ENCODE measurements around the gene CD320. TPM values are rescaled to one million over a fixed set of nuclear protein-coding genes. Genes with fewer than 3 reads are reported as not detected.
"Not testable (repeated sequence)": the region's sequence is repeated elsewhere in the genome, so short reads cannot be mapped to it uniquely, and the experiment has no call there.

CD320 gene
- total RNA-seq (2014; rRNA removed; shearing (Covaris generic)) = 49.7 and 71.9 TPM in 2 replicates

DNA sequence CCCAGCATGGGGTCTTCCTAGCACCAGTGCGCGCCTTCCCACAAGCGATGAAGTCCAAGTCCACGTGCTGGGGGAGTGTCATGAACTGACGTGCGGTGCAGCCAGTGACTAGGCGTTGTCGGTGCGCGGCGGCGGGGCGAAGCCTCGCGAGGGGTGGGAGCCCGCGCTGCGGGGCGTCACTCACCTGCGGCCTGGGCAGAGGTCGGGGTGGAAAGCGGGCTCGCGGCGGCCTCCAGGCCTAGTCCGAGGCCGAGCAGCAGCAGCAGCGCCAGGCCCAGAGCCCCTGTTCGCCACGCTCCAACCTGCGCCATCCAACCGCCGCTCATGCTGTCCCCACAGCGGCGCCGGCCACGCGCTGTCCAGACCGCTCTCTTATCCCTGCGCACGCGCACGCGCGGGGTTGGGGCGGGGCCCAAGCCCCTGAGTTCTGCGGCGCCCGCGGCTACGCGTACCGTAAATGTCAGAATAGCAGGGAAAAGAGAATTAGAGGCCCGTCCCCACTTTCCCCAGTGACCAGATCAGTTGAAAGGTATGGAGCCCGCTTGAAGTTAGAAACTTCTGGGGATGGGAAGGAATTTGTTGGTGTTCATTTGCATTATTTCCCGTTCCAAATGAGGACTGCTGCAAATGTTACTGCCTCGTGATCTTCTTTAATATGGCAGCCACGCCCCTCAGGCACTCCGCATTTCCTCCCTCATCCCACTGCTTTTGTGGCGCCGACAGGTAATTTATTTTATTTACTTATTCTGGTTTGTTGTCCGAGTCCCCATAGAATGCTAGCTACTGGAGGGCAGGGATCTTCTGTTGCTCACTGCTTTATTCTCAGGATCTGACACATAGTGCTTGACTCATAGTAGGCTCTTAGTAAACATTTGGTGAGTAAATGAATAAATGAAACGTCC lies at the start of gene CD320:
Gene CD320, minus strand, starts transcription at position 394 of the 902 bp plus-strand sequence. Its CDS starts 68 bp downstream, at position 326.
- peak; percentile 88 for DNase-seq (ENCODE audit: low read depth)

DNA sequence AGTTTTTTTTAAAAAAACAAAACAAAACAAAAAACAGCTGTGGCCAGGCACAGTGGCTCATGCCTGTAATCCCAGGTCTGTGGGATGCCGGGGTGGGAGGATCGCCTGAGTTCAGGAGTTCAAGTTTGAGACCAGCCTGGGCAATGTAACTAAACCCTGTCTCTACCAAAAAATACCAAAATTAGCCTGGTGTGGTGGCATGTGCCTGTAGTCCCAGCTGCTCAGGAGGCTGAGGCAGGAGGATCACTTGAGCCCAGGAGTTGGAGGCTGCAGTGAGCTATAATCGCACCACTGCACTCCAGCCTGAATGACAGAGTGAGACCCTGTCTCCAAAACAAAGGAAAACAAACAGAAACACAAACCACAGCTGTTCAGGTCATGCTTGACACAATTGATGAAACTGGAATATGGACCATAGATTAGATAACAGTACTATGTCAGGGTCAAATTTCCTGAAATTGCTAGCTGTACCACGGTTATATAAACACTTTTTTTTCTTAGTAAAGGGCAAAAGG lies 48.9 kb upstream of the CD320 start:
- peak; percentile 49 for DNase-seq (ENCODE audit: low read depth)

DNA sequence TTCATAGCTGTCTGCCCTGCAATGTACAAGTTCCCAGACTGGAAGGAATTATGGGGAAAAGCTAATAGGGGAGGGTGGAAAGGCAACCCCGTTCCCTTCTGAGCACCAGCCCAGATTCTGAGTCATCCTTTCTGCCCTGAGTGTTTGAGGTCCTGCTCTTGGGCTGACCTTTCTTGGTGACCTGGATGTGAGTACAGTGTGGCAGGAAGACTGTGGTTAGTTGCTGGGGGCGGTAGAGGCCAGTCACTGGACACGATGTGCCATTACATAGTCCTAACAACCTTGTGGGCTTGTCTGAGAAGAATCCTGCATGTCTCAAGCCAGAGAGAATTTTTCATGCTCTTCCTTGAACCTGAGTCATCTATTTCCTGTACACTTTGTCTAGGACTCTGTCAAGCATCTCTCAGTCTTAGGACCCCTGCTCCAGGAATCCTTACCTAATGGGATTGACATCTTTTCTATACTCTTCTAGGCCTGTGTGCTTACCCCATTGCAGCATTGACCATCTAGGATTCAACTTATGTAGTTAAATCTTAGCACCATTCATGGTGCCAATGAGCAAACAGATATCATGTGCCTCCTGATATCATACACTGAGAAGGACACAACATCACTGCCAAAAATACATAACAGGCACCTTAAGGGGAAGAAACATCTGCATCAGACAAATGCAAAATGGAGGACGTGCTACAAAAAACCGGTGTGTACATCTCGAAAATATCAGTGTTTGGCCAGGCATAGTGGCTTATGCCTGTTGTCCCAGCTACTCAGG lies 47.7 kb upstream of the CD320 start:
- DNase-seq (ENCODE audit: low read depth) = peak; percentile 100

DNA sequence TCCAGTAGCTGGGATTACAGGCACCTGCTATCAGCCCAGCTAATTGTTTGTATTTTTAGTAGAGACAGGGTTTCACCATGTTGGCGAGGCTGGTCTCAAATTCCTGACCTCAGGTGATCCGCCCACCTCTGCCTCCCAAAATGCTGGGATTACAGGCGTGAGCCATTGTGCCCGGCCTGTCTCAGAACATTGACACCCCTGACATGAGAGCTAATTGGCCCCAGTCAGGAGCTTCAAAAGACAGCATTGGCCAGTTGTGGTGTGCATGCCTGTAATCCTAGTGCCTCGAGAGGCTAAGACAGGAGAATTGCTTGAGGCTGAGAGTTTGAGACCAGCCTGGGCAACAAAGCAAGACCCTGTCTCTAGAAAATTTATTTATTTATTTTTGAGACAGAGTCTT lies 44.7 kb upstream of the CD320 start:
- not testable (repeated sequence) for DNase-seq (ENCODE audit: low read depth)

DNA sequence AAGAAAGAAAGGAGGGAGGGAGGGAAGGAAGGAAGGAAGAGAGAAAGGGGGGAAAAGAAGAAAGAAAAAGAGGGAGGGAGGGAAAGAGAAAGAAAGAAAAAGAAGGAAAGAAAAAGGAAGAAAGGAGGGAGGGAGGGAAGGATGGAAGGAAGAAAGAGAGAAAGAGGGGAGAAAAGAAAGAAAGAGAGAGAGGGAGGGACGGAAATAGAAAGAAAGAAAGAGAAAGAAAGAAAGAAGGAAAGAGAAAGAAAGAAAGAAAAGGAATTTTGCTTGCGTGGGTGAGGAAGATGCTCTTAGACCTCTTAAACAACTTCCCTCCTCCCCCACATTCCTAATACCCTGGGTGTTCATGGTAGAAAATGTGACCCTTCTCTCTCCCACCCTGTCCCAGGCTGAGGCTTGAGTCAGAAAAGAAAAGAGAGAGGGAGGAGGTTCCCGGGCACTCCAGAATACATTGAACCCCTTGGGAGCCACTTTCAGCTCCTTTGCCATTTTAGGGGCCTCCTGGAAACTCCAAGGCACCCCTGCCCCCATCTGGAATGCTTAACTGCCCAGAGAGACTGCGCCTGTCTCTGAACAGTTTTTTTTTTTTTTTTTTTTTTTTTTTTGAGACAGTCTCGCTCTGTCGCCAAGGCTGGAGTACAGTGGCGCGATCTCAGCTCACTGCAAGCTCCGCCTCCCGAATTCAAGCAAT lies 44.1 kb upstream of the CD320 start:
- no peak for DNase-seq (ENCODE audit: low read depth)

DNA sequence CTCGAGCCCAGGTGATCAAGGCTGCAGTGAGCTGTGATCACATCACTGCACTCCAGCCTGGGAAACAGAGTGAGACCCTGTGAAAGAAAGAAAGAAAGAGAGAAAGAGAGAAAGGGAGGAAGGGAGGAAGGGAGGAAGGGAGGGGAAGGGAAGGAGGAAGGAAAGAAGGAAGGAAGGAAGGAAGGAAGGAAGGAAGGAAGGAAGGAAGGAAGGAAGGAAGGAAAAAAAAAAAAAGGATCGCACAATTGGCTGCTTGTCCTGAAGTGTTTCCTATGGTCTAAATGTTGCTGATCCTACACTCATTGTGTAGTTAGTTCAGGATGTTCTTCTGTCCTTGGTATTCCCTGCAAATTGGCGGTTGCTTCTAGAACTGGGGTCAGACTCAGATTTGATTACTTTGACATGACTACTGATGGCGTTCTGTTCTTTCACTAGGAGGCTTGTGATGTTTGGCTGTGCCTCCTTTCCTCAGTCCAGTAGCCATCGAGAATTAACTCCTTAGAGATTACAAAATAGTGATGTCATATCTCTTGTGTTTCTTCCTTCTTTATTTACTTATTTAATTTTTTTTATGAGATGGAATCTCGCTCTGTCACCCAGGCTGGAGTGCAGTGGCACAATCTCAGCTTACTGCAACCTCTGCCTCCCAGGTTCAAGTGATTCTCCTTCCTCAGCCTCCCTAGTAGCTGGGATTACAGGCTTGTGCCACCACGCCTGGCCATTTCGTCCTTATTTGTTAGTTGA lies 41.6 kb upstream of the CD320 start:
- not testable (repeated sequence) for DNase-seq (ENCODE audit: low read depth)

DNA sequence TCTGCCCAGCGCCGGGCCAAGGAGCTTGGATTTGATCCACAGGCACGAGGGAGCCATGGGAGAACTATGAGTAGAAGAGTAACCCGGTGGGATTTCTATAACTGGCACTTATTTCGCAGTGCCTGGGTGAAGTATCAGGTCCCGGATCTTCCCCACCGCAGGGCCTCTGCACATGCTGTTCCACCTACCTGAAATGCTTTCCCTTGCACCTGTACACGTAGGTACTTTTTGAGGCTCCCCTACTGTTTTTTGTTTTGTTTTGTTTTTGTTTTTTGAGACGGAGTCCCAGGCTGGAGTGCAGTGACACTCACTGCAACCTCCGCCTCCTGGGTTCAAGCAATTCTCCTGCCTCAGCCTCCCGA lies 35.3 kb upstream of the CD320 start:
- DNase-seq (ENCODE audit: low read depth) = no peak

DNA sequence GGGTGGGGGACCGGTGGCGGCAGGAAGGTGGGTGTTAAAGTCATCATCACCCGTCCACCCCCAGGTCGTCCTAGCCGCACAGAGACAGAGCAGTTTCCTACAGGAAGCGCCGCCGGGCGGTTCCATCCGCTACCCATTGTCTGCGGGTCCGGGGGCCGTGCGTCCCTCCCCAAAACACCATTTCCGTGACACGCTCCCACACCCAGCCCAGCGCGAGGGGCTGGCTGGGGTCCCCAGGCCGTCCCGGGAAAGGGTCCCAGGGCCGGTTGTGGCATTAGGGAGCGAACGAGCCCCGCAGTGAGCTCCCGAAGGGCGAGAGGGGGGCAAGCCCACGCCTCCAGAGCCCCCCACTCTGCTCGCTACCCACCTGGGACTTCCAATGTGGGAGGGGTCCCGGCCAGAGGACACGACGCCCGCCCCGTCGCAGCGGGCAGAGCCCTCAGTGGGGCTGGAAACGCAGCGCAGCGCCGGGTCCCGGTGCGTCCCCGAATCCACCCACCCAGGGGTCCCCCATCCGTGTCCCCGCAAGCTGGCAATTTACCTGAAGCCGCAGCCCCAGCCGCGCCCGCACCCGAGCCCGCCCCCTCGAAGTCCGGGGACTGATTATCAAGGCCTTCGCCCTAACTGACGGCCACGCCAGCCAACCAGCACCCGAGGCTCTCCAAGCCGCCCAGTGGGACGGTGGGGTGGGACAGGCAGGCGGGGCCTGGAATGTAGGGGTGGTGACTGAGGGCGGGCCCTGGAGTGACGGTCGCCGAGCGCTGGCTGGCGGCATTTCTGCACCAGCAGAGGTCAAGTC lies 34.7 kb upstream of the CD320 start, which contains the start of gene KANK3:
Gene KANK3, minus strand, starts transcription at position 579 of the 799 bp plus-strand sequence. CDS start 5,434 bp downstream, outside the sequence.
- DNase-seq (ENCODE audit: low read depth) = peak; percentile 95

DNA sequence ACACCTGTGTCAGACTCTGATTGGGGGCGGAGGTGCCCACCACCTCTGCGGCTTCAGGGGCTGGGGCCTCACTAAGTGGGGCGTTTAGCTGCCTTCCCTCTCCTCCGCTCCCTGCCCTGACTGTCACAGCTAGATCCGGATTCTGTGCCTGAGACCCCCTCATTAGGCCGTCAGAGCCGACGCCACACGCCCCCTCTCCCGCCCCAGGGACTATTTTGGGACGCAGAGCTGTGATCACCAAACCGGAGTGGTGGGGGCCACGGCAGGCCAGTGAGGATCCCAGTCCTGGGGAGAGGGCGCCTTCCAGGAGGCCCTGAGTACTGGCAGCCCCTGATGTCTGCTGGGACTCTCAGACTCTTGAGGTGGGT lies 34.1 kb upstream of the CD320 start:
- DNase-seq (ENCODE audit: low read depth) = no peak

DNA sequence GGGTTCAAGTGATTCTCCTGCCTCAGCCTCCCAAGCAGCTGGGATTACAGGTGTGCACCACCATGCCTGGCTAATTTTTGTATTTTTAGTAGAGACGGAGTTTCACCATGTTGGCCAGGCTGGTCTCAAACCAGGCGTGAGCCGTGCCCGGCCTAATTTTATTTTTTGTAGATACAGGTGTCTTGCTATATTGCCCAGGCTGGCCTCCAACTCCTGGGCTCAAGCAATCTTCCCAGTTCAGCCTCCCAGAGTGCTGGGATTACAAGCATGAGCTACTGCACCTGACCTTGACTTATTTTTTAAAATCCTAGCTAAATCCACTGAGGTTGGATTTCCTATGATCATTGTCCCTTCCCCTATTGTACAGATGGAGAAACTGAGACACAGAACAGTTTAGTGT lies 33.3 kb upstream of the CD320 start:
- not testable (repeated sequence) for DNase-seq (ENCODE audit: low read depth)

DNA sequence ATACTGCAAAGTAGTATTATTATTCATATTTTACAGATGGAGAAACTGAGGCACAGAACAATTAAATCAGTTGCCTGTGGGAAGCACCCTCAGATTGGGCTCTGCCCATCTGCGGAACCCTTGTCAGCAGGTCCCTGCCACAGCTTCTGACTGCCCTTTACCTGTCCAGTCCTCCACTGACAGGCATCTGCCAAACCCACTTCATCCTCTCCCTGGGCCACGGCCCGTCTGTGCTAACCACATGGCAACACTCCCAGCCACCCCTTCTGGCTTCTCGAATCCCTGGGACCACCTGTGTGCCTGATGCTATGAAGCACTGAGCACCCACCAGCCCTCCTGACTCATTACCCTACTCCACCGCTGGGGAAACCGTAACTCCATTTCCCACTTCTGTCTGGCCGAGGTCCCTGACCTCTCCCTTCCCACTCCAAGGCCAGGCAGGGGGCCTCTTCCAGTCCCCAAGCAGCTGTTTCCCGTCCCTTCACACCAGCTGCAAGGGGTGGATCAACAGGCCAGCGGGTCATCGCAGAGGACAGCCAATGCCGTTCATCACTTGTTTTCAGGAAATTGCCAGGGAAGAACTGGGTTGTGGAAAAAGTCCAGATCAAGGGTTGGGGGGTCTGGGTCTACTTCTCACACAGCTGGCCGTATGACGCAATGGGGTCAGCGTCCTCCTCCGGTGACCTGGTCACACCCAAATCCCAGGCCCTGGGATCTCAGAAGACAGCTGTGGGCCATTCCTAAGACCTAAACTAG lies 32.4 kb upstream of the CD320 start:
- DNase-seq (ENCODE audit: low read depth) = no peak

DNA sequence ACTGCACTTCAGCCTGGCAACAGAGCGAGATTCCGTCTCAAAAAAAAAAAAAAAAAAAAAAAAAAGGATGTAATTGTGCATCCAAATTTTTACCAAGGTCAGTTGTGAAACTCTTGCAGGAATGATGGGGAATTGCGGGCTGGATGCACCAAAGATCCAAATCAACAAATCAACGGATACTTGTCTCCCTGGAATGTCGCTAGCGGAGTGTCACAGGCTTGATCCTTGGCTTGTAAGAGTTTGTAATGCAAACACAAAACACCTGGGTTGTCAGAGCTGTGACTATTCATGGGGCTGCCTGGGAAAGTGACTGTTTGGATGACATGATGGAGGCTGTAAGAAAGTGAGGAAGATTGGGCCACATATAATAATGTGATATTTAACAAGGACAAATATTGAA lies 30.7 kb upstream of the CD320 start:
- DNase-seq (ENCODE audit: low read depth) = no peak

DNA sequence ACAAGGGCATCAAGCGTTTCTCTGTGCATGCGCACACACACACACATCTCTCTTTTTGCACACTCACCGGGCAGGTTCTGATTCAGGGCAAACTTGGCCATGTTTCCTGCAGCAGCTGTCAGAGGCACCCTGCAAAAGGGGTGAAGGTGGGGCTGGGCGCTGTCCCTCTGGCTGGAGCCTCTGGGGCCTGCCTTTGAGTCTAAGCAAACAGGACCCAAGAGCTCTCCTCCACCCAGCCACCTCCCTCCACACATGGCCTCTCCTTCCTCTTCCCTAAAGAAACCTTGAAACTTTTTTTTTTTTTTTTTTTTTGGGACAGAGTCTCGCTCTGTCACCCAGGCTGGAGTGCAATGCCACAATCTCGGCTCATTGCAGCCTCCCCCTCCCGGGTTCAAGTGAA lies 29.6 kb upstream of the CD320 start:
- DNase-seq (ENCODE audit: low read depth) = no peak

DNA sequence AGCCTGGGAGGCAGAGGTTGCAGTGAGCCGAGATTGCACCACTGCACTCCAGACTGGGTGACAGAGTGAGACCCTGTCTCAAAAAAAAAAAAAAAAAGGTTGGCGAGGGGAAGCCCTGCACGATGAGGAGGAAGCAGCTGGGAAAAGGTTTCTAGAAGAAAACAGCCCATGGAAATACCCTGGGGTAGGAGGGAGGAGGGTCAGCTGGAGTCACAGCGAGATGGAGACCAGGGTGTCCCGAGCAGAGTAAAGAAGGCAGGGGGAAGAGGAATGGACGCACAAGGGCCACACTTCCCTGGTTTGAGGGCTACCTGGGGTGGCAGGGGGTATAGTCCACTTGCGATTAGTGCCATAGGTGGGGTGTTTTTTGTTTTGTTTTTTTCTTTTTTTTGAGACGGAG lies 28.5 kb upstream of the CD320 start:
- no peak for DNase-seq (ENCODE audit: low read depth)

DNA sequence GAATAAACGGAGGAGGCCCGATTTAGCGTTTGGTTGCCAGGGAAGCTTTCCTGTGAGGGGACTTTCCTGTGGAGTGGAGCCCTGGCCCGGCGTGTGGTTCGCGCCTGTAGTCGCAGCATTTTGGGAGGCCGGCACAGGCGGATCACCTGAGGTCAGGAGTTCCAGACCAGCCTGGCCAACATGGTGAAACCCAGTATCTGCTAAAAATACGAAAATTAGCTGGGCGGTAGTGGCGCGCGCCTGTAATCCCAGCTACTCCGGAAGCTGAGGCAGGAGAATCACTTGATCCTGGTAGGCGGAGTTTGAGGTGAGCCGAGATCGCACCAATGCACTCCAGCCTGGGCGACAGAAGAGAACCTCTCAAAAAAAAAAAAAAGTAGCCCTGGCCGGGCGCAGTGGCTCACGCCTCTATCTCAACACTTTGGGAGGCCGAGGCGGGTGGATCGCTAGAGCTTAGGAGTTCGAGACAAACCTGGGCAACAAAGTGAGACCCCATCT lies 28.0 kb upstream of the CD320 start:
- DNase-seq (ENCODE audit: low read depth) = no peak

DNA sequence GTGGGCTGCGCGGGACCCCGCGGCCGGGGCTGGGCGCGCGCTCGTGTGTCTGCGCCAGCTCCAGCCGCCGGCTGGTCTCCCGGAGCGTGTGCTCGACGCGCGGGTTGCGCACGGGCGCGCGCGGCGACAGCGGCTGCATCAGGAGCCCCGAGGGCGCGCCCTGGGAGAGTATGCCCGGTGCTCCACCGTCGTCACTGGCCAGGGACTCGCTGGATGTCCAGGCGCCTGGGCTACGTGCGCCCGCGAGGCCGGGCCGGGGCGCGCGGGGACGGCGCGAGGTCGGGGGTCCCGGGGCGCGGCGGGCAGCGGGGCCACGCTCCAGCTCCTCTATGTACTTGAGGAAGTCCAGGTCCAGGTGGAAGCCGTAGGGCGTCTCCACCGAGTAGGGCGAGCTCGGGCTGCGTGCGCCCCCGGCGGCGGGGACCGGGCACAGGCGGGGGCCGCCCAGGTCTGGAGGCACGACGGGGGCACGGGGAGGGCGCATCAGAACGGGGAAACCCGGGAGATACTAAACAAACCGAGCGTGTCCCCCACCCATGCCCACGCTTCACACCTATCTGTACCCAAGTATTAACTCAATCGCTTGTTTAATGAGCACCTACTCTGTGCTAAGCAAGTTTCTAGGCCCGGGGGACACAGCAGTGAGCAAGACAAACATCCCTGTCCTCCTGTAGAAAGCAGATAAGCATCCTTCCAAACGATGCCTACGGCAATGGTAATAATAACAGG lies 27.3 kb upstream of the CD320 start:
- DNase-seq (ENCODE audit: low read depth) = no peak

DNA sequence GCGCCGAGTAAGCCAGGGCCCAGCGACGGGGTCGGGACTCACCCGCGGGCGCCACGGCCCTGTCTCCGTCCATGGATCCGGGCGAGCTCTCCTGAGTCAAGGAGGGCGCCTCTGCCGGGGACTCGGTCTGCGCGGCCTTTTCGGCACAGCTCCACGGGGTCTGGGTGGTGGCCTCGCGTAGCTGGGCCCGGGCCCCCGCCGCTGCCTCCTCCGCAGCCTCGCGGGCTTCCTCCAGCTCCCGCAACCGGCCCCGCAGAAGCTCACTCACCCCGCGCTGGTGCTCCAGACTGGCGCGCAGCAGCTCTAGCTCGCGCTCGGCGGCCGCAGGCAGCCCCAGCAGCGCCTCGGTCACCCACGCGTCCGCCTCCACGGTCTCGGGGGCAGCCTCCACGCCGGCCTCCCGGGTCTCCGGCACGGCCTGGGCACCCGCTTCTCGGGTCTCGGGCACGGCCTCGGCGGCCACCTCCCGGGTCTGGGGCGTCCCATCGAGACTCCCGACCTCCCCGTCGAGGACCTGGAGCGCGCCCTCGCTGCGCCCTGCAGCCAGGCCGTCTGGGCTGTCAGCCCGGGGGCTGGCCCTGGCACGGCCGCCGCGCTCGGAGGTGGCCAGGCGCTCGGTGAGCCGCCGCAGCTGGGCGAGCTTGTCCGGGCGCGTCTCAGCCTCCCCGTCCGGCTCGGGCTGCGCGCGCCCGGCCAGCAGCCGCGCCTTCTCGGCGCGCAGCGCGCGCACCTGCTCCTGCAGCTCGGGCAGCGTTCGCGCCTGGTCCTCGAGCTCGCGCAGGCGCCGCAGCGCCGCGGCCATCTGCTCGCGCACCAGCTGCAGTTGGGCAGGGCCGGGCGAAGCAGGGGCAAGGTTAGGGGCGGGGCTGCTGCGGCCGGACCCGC lies 26.5 kb upstream of the CD320 start:
- DNase-seq (ENCODE audit: low read depth) = peak; percentile 49

Measured in RPMI7951 (cell line).